GM23338 (cell line): ENCODE measurements around the gene IARS2.

Experiments
- EZH2 ChIP-seq: fragments of 200-600 bp; sonication (generic); IDR thresholded peaks from one replicate; pipeline ENCODE4 v1.8.0; 2017; ENCODE audit warnings: antibody characterized with exemption, mild to moderate bottlenecking, low read depth; ENCODE audit not compliant: unreplicated experiment
- STAT1 ChIP-seq: IDR thresholded peaks from one replicate; pipeline ENCODE4 v1.6.1; 2016; ENCODE audit warnings: antibody characterized with exemption; ENCODE audit not compliant: unreplicated experiment
- TF ChIP-seq, protein P1 (sequence below), 2 experiments: fragments of 200-600 bp in 1 of 2; sonication (generic) in 1 of 2; conservative IDR thresholded peaks; 2 replicates each; pipeline versions ENCODE4 v1.5.1 to v1.6.1; 2016 to 2017; ENCODE audit warnings: antibody characterized with exemption in 2 of 2, low read depth in 2 of 2, mild to moderate bottlenecking in 2 of 2, moderate library complexity in 1 of 2
- TF ChIP-seq, protein P2 (sequence below): IDR thresholded peaks from one replicate; pipeline ENCODE4 v1.6.1; 2018; ENCODE audit warnings: antibody characterized with exemption; ENCODE audit not compliant: unreplicated experiment

DNA sequence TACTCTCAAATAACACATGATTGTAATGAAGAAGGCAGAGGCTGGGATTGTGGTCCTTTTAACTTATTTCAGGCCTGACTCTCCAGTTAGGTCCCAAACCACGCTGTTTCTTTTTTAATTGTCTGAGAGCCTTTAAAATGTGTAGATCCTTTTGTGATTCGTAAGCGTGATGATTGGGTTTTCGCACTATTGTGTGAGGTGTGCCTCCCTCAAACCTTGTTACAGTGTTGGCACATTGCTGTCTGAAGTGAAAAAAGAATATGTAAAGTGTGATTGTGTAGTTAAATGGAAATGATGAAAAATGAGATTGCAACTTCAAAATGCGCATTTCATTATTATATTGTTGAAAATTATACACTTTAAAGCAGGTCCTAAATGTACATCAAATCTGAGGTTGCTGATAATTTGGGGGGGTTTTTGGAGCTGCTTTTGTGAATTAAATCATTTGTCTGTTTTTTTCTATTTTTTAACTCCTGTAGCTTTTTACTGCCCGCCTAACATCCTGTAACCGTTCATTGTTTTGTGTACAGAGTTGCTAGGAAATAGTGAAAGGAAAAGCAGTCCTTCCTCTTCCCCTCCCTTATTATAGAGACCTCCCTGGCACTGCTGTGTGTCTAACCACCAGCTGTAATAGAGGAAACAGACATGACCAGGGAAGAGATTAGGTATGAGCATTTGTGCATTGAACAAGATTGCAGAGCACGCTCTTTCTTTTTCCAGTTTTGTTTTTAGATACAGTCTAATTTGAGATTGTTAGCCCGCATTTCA lies 43.3 kb downstream of the IARS2 start:
- TF ChIP-seq, protein P1, sequence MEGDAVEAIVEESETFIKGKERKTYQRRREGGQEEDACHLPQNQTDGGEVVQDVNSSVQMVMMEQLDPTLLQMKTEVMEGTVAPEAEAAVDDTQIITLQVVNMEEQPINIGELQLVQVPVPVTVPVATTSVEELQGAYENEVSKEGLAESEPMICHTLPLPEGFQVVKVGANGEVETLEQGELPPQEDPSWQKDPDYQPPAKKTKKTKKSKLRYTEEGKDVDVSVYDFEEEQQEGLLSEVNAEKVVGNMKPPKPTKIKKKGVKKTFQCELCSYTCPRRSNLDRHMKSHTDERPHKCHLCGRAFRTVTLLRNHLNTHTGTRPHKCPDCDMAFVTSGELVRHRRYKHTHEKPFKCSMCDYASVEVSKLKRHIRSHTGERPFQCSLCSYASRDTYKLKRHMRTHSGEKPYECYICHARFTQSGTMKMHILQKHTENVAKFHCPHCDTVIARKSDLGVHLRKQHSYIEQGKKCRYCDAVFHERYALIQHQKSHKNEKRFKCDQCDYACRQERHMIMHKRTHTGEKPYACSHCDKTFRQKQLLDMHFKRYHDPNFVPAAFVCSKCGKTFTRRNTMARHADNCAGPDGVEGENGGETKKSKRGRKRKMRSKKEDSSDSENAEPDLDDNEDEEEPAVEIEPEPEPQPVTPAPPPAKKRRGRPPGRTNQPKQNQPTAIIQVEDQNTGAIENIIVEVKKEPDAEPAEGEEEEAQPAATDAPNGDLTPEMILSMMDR (conservative IDR thresholded peaks at IDR 0.05; ENCODE audit: low read depth in 2 of 2) = no peak
- TF ChIP-seq STAT1 (no peak), EZH2 (no peak)
- TF ChIP-seq, protein P2, sequence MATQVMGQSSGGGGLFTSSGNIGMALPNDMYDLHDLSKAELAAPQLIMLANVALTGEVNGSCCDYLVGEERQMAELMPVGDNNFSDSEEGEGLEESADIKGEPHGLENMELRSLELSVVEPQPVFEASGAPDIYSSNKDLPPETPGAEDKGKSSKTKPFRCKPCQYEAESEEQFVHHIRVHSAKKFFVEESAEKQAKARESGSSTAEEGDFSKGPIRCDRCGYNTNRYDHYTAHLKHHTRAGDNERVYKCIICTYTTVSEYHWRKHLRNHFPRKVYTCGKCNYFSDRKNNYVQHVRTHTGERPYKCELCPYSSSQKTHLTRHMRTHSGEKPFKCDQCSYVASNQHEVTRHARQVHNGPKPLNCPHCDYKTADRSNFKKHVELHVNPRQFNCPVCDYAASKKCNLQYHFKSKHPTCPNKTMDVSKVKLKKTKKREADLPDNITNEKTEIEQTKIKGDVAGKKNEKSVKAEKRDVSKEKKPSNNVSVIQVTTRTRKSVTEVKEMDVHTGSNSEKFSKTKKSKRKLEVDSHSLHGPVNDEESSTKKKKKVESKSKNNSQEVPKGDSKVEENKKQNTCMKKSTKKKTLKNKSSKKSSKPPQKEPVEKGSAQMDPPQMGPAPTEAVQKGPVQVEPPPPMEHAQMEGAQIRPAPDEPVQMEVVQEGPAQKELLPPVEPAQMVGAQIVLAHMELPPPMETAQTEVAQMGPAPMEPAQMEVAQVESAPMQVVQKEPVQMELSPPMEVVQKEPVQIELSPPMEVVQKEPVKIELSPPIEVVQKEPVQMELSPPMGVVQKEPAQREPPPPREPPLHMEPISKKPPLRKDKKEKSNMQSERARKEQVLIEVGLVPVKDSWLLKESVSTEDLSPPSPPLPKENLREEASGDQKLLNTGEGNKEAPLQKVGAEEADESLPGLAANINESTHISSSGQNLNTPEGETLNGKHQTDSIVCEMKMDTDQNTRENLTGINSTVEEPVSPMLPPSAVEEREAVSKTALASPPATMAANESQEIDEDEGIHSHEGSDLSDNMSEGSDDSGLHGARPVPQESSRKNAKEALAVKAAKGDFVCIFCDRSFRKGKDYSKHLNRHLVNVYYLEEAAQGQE = no peak
